MCF 10A (cell line): ENCODE results near the gene GPC6. TPM values are rescaled to one million over a fixed set of nuclear protein-coding genes. Genes with fewer than 3 reads are reported as not detected.

Experiments
- BruUV-seq: library from RNA; stranded (reverse); fragments of 400-500 nt; replicated peaks from 2 replicates; lab custom pipeline; 2021; lab: Mats Ljungman, UMichigan
- CTCF ChIA-PET: fragments of 300-600 bp; sonication (Branson Sonifier 250); formaldehyde crosslinking; extraction: SDS; loops from one replicate; lab custom pipeline; 2021; ENCODE audit warnings: antibody characterized with exemption, inconsistent platforms; lab: Yijun Ruan, JAX
- POLR2A ChIA-PET: fragments of 300-600, 350-650 bp; sonication (Branson Sonifier 250); formaldehyde crosslinking; extraction: SDS; loops from one replicate; lab custom pipeline; 2020; ENCODE audit warnings: antibody characterized with exemption, inconsistent platforms; lab: Yijun Ruan, JAX
- DNase-seq: peaks from one replicate; pipeline ENCODE4 v3.0.0-alpha.2; 2018; ENCODE audit not compliant: unreplicated experiment
- H3K27ac Mint-ChIP-seq: one replicate; pipeline ENCODE4 v1.8.0; 2022; ENCODE audit warnings: mild to moderate bottlenecking, low read depth, mixed read lengths; ENCODE audit not compliant: unreplicated experiment
- H3K27me3 Mint-ChIP-seq: one replicate; pipeline ENCODE4 v1.8.0; 2022; ENCODE audit warnings: mixed read lengths; ENCODE audit not compliant: insufficient read depth, unreplicated experiment
- H3K36me3 Mint-ChIP-seq: one replicate; pipeline ENCODE4 v1.8.0; 2022; ENCODE audit warnings: mild to moderate bottlenecking, moderate library complexity, mixed read lengths; ENCODE audit not compliant: insufficient read depth, unreplicated experiment
- H3K4me1 Mint-ChIP-seq: one replicate; pipeline ENCODE4 v1.8.0; 2022; ENCODE audit warnings: mixed read lengths; ENCODE audit not compliant: insufficient read depth, unreplicated experiment
- H3K4me3 Mint-ChIP-seq: one replicate; pipeline ENCODE4 v1.8.0; 2022; ENCODE audit warnings: mild to moderate bottlenecking, moderate library complexity, mixed read lengths; ENCODE audit not compliant: unreplicated experiment
- H3K9me3 Mint-ChIP-seq: one replicate; pipeline ENCODE4 v1.8.0; 2022; ENCODE audit warnings: mixed read lengths; ENCODE audit not compliant: unreplicated experiment
- intact Hi-C: fragments of 100-400 bp; cut with micrococcal nuclease; formaldehyde crosslinking; loops from 2 replicates; pipeline ENCODE4 v1.14.1; 2022
- total RNA-seq: library from RNA; stranded (reverse); gene quantifications from 2 replicates; pipeline ENCODE4 v1.2.3, GENCODE V29; 2022
- TF ChIP-seq, protein P1 (sequence below): fragments of 200-600 bp; IDR thresholded peaks from one replicate; pipeline ENCODE4 v1.8.0; 2022; ENCODE audit warnings: antibody characterized with exemption, mild to moderate bottlenecking; ENCODE audit not compliant: unreplicated experiment

GPC6 gene
- total RNA-seq, 1 experiment from 2014 or later, result 8.4 TPM

DNA sequence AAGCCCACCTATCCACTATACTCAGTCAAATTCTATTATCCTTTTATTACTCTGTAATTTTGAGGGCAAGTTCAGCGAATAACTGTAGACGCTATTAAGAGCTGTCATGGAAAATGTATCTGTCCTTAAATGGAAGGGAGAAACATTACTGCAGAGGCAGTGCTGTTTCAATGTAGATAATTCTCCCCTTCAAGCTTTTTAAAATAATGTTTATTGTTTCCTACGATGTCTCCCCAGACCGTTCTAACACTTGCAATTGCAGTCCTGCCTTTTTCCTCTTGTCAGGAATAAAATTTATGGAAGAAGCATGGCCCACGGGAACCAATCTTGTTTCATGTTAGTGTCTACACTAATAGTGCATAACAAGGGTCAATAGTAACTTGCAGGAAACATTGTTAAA lies 159.5 kb downstream of the GPC6 start:
- no TSS peak for BruUV-seq
- Mint-ChIP-seq H3K27ac (no peak overlapping the region), H3K36me3 (peaks cover 7% of the 10 kb centered on the region), H3K4me1 (peaks cover 4% of the 10 kb centered on the region), H3K27me3 (no peaks in the 10 kb centered on the region), H3K4me3 (no peak overlapping the region), H3K9me3 (peaks cover 8% of the 10 kb centered on the region)
- intact Hi-C loops, result no loop called here
- TF ChIP-seq, protein P1, sequence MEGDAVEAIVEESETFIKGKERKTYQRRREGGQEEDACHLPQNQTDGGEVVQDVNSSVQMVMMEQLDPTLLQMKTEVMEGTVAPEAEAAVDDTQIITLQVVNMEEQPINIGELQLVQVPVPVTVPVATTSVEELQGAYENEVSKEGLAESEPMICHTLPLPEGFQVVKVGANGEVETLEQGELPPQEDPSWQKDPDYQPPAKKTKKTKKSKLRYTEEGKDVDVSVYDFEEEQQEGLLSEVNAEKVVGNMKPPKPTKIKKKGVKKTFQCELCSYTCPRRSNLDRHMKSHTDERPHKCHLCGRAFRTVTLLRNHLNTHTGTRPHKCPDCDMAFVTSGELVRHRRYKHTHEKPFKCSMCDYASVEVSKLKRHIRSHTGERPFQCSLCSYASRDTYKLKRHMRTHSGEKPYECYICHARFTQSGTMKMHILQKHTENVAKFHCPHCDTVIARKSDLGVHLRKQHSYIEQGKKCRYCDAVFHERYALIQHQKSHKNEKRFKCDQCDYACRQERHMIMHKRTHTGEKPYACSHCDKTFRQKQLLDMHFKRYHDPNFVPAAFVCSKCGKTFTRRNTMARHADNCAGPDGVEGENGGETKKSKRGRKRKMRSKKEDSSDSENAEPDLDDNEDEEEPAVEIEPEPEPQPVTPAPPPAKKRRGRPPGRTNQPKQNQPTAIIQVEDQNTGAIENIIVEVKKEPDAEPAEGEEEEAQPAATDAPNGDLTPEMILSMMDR, result no peak
- ChIA-PET POLR2A (no interaction called here), CTCF (interaction anchor here (0.6 to 0.7 kb wide), 2 partner anchors 21 to 976 kb away, joined by 3 to 4 read pairs; no protein-coding TSS in a partner anchor)
- DNase-seq, result no peak

GRCh38 chr13:93388701-93389100 lies 162.1 kb downstream of the GPC6 start:
- ChIA-PET CTCF (no interaction called here), POLR2A (no interaction called here)
- H3K4me1 Mint-ChIP-seq, result peaks cover 4% of the 10 kb centered on the region

GRCh38 chr13:93397619-93398018 lies 171.0 kb downstream of the GPC6 start:
- BruUV-seq, result no TSS peak
- H3K9me3 Mint-ChIP-seq, result peaks cover 6% of the 10 kb centered on the region
- H3K36me3 Mint-ChIP-seq, result no peaks in the 10 kb centered on the region
- TF ChIP-seq, protein P1, result no peak
- H3K4me1 Mint-ChIP-seq, result no peaks in the 10 kb centered on the region
- H3K27me3 Mint-ChIP-seq, result no peaks in the 10 kb centered on the region
- ChIA-PET CTCF (interaction anchor here (0.6 kb wide), 1 partner anchor 1533 kb away, joined by 3 read pairs; no protein-coding TSS in a partner anchor), POLR2A (no interaction called here)
- intact Hi-C loops, result no loop called here
- DNase-seq, result no peak
- H3K4me3 Mint-ChIP-seq, result no peak overlapping the region
- H3K27ac Mint-ChIP-seq, result no peak overlapping the region

More at GRCh38 chr13:93388701-93389100, 162.1 kb downstream of the GPC6 start:
- Mint-ChIP-seq H3K9me3 (peaks cover 8% of the 10 kb centered on the region), H3K4me3 (no peak overlapping the region), H3K27ac (no peak overlapping the region), H3K36me3 (peaks cover 7% of the 10 kb centered on the region), H3K27me3 (no peaks in the 10 kb centered on the region)
- BruUV-seq, result no TSS peak
- TF ChIP-seq, protein P1, result no peak
- DNase-seq, result peak; percentile 38
- intact Hi-C loops, result no loop called here

DNA sequence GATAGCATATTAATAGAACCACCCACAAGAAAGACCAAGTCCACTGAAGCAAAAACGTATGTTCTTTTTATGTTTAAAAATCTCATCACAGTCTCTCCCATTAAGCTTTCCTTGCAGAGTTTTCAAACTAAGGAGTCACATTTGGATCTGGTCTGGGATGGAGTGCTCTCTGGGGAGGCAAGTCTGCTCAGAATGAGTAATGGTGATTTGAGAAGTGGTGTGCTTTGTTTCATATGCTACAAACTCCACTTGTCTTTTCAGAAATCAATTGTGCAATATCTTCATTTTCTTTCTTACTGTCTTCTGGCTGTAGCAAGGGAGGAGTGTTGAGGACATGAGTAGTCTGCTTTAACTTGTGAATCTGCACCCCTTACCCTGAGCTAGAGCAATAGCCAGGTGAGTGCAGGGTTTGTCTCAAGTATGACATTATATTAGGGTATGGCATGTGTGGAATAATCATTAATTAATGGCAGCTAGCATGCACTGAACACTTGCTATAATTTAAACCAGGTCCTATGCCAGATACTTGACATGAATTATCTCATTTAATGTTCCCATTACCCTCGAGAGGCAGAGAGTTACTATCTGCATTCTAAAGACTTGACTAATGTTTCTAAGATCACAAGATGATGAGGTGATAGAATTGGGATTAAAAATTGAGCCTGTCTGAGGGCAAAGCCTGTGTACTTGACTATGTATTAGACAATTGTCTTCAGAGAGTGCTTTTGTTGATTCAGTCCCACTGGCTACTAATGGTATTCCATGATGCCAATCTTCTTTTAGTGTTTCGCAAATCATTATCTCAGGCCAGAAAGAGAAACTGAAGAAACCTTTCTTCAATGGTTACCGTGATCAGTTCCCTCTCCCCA lies 171.8 kb downstream of the GPC6 start:
- POLR2A ChIA-PET, result no interaction called here
- DNase-seq, result no peak

More for the DNA sequence above, 171.8 kb downstream of the GPC6 start:
- TF ChIP-seq, protein P1, result no peak
- Mint-ChIP-seq H3K4me1 (no peaks in the 10 kb centered on the region), H3K4me3 (no peak overlapping the region), H3K36me3 (no peaks in the 10 kb centered on the region), H3K9me3 (peaks cover 6% of the 10 kb centered on the region), H3K27ac (no peak overlapping the region), H3K27me3 (no peaks in the 10 kb centered on the region)
- CTCF ChIA-PET, result interaction anchor here (0.6 kb wide), 1 partner anchor 1534 kb away, joined by 3 read pairs; no protein-coding TSS in a partner anchor
- intact Hi-C loops, result no loop called here
- BruUV-seq, result no TSS peak
